OCI-LY1 (cell line): ENCODE results near the gene P3H3.

ENCODE experiments used
- H2AFZ ChIP-seq: fragments of 200-600 bp; sonication (generic), shearing (Covaris generic); 2 replicates; pipeline ENCODE4 v1.6.0; 2014; ENCODE audit warnings: antibody characterized with exemption, mild to moderate bottlenecking, low read length
- H3F3A ChIP-seq: fragments of 200-600 bp; sonication (generic), shearing (Covaris generic); 2 replicates; pipeline ENCODE4 v1.6.0; 2014; ENCODE audit warnings: mild to moderate bottlenecking, antibody characterized with exemption, low read length, moderate library complexity; ENCODE audit not compliant: insufficient read depth
- H3K27ac ChIP-seq: fragments of 200-600 bp; sonication (generic); 2 replicates; pipeline ENCODE4 v1.5.1; 2014; ENCODE audit warnings: low read length, mixed run types, mild to moderate bottlenecking, low read depth; ENCODE audit not compliant: poor library complexity, severe bottlenecking
- H3K27me3 ChIP-seq: fragments of 200-600 bp; sonication (generic); 2 replicates; pipeline ENCODE4 v1.6.0; 2014; ENCODE audit warnings: antibody characterized with exemption, mild to moderate bottlenecking, low read length, moderate library complexity; ENCODE audit not compliant: insufficient read depth
- H3K36me3 ChIP-seq: fragments of 200-600 bp; sonication (generic); 2 replicates; pipeline ENCODE4 v1.6.1; 2014; ENCODE audit warnings: mild to moderate bottlenecking, antibody characterized with exemption, low read length, moderate library complexity, mixed read lengths; ENCODE audit not compliant: insufficient read depth
- H3K4me1 ChIP-seq: fragments of 200-600 bp; sonication (generic); 2 replicates; pipeline ENCODE4 v1.5.1; 2014; ENCODE audit warnings: mild to moderate bottlenecking, low read length, moderate library complexity; ENCODE audit not compliant: insufficient read depth, severe bottlenecking
- H3K4me2 ChIP-seq: fragments of 200-600 bp; sonication (generic), shearing (Covaris generic); 2 replicates; pipeline ENCODE4 v1.6.1; 2014; ENCODE audit warnings: low read length
- H3K4me3 ChIP-seq: fragments of 200-600 bp; sonication (generic); 2 replicates; pipeline ENCODE4 v1.5.1; 2014; ENCODE audit warnings: low read length, low read depth, mild to moderate bottlenecking, mixed read lengths; ENCODE audit not compliant: poor library complexity, severe bottlenecking
- H3K79me2 ChIP-seq: fragments of 200-600 bp; shearing (Covaris generic); 2 replicates; pipeline ENCODE4 v1.6.1; 2016; ENCODE audit warnings: mixed run types, low read length, mixed read lengths; ENCODE audit not compliant: insufficient read depth
- H3K9ac ChIP-seq: fragments of 200-600 bp; sonication (generic), shearing (Covaris generic); 2 replicates; pipeline ENCODE4 v1.6.1; 2014; ENCODE audit warnings: mild to moderate bottlenecking, low read length, mixed read lengths
- H3K9me2 ChIP-seq: fragments of 200-600 bp; sonication (generic), shearing (Covaris generic); 2 replicates; pipeline ENCODE4 v1.6.1; 2014; ENCODE audit warnings: low read depth, mild to moderate bottlenecking, low read length, mixed read lengths
- H3K9me3 ChIP-seq: fragments of 200-600 bp; shearing (Covaris generic); 2 replicates; pipeline ENCODE4 v1.6.1; 2014; ENCODE audit warnings: low read length, mixed read lengths
- H4K20me1 ChIP-seq: fragments of 200-600 bp; sonication (generic), shearing (Covaris generic); 2 replicates; pipeline ENCODE4 v1.6.0; 2016; ENCODE audit warnings: mild to moderate bottlenecking, low read length; ENCODE audit not compliant: insufficient read depth
- CTCF ChIP-seq: fragments of 200-600 bp; sonication (generic), shearing (Covaris generic); IDR thresholded peaks from 2 replicates; pipeline ENCODE4 v1.5.1; 2017; ENCODE audit warnings: mild to moderate bottlenecking, antibody characterized with exemption, low read length, moderate library complexity, mixed read lengths
- EZH2 ChIP-seq: fragments of 200-600 bp; sonication (generic), shearing (Covaris generic); IDR thresholded peaks from 2 replicates; pipeline ENCODE4 v1.8.0; 2017; ENCODE audit warnings: borderline replicate concordance, mixed run types, mild to moderate bottlenecking, antibody characterized with exemption, low read length, moderate library complexity, mixed read lengths

P3H3 gene

GRCh38 chr12:6836851-6837250, 8.6 kb downstream of the P3H3 start:
- H3K4me2 ChIP-seq, result no peak overlapping the region
- no peaks in the 10 kb centered on the region for H3K79me2 ChIP-seq
- H3K36me3 ChIP-seq, result no peaks in the 10 kb centered on the region

GRCh38 chr12:6837370-6838060, 9.3 kb downstream of the P3H3 start:
- Histone ChIP-seq H3K4me3 (no peak overlapping the region), H3K9me2 (no peaks in the 10 kb centered on the region), H3K4me1 (peaks cover 30% of the 10 kb centered on the region), H3K27me3 (no peaks in the 10 kb centered on the region; the same call in 1 of the 2 replicates), H3K79me2 (no peaks in the 10 kb centered on the region), H4K20me1 (no peaks in the 10 kb centered on the region), H3K9me3 (no peaks in the 10 kb centered on the region), H3K36me3 (no peaks in the 10 kb centered on the region), H3F3A (no peaks in the 10 kb centered on the region), H3K27ac (no peak overlapping the region), H2AFZ (no peak overlapping the region), H3K9ac (no peak overlapping the region), H3K4me2 (no peak overlapping the region)
- TF ChIP-seq CTCF, result no peak
- TF ChIP-seq EZH2, result no peak

More at GRCh38 chr12:6836851-6837250, 8.6 kb downstream of the P3H3 start:
- H3K27ac ChIP-seq, result no peak overlapping the region
- no peak overlapping the region for H2AFZ ChIP-seq
- no peaks in the 10 kb centered on the region; the same call in 1 of the 2 replicates for H3K27me3 ChIP-seq
- no peak overlapping the region for H3K9ac ChIP-seq
- no peak for TF ChIP-seq CTCF
- TF ChIP-seq EZH2, result no peak
- no peaks in the 10 kb centered on the region for H4K20me1 ChIP-seq
- no peaks in the 10 kb centered on the region for H3K9me3 ChIP-seq
- H3K4me1 ChIP-seq, result peaks cover 27% of the 10 kb centered on the region
- H3K4me3 ChIP-seq, result no peak overlapping the region
- H3F3A ChIP-seq, result no peaks in the 10 kb centered on the region
- H3K9me2 ChIP-seq, result no peaks in the 10 kb centered on the region

GRCh38 chr12:6838854-6839253, 10.6 kb downstream of the P3H3 start:
- Histone ChIP-seq H3K79me2 (no peaks in the 10 kb centered on the region), H4K20me1 (no peaks in the 10 kb centered on the region), H3K4me3 (no peak overlapping the region), H3K27me3 (no peaks in the 10 kb centered on the region; the same call in 1 of the 2 replicates), H3K9ac (no peak overlapping the region), H3K4me1 (peaks cover 43% of the 10 kb centered on the region), H2AFZ (no peak overlapping the region), H3K9me2 (no peaks in the 10 kb centered on the region), H3K9me3 (no peaks in the 10 kb centered on the region), H3K36me3 (no peaks in the 10 kb centered on the region), H3F3A (no peaks in the 10 kb centered on the region), H3K4me2 (no peak overlapping the region), H3K27ac (no peak overlapping the region)
- TF ChIP-seq CTCF (no peak), EZH2 (no peak)
